Fibroblast of lung (primary cell): Measurements from ENCODE around the gene TMEM178B.

ENCODE experiments used
- EZH2 ChIP-seq: IDR thresholded peaks from 2 replicates; pipeline ENCODE4 v1.5.1; 2012; ENCODE audit warnings: low read length, control low read depth, mild to moderate bottlenecking; ENCODE audit errors: missing control alignments
- TF ChIP-seq, protein P1 (sequence below), 2 donors: IDR thresholded peaks in 1 of 2; conservative IDR thresholded peaks in 1 of 2; 1 replicate in 1 of 2; 2 replicates in 1 of 2; pipeline ENCODE4 v1.5.1; 2011 to 2012; ENCODE audit warnings: low read length in 2 of 2, control low read depth in 1 of 2, inconsistent platforms in 1 of 2, low read depth in 1 of 2, mild to moderate bottlenecking in 1 of 2

DNA sequence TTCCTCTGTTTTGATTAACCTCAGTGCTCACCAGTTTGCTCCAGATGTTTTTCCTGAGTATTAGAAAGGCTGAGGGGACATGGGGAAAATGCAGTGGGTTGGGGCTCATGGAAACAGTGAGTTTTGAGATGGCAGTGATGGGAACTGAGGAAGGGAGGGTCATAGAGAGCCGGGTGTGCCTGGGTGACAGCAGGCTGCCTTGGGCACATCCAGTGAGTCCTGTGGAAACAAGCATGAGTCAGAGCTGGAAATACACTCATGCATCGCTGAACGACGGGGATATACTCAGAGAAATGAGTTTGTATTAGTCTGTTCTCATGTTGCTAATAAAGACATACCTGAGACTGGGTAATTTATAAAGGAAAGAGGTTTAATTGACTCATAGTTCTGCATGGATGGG lies 202.2 kb downstream of the TMEM178B start:
- TF ChIP-seq, protein P1, sequence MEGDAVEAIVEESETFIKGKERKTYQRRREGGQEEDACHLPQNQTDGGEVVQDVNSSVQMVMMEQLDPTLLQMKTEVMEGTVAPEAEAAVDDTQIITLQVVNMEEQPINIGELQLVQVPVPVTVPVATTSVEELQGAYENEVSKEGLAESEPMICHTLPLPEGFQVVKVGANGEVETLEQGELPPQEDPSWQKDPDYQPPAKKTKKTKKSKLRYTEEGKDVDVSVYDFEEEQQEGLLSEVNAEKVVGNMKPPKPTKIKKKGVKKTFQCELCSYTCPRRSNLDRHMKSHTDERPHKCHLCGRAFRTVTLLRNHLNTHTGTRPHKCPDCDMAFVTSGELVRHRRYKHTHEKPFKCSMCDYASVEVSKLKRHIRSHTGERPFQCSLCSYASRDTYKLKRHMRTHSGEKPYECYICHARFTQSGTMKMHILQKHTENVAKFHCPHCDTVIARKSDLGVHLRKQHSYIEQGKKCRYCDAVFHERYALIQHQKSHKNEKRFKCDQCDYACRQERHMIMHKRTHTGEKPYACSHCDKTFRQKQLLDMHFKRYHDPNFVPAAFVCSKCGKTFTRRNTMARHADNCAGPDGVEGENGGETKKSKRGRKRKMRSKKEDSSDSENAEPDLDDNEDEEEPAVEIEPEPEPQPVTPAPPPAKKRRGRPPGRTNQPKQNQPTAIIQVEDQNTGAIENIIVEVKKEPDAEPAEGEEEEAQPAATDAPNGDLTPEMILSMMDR (conservative IDR thresholded peaks at IDR 0.05 in 1 of 2, IDR thresholded peaks at IDR 0.05 in 1 of 2; ENCODE audit: low read depth in 1 of 2, low read length in 2 of 2): no peak
- TF ChIP-seq EZH2: no peak
